Activated B cell treated with CpG ODN at 0.5 μM for 24 hours (primary cell): Measurements from ENCODE around the gene CYB5R3. TPM values are rescaled to one million over a fixed set of nuclear protein-coding genes. Genes with fewer than 3 reads are reported as not detected.
A peak's percentile ranks its signal among the peaks of the same experiment; 100 is the strongest.
"Not testable (repeated sequence)": the region's sequence is repeated elsewhere in the genome, so short reads cannot be mapped to it uniquely, and the experiment has no call there.

Experiments
- ATAC-seq: fragments of 200-7000 bp; cut with Tn5 transposase; one replicate; pipeline ENCODE4 v1.10.0; 2021; ENCODE audit warnings: low read depth, mild to moderate bottlenecking, moderate library complexity
- CTCF ChIA-PET: fragments of 350-600 bp; sonication (Branson Sonifier 250); formaldehyde crosslinking; loops from one replicate; lab custom pipeline; 2021; ENCODE audit warnings: antibody characterized with exemption; lab: Charles Lee
- POLR2A ChIA-PET: fragments of 350-600 bp; sonication (Branson Sonifier 250); formaldehyde crosslinking; loops from one replicate; lab custom pipeline; 2021; ENCODE audit warnings: antibody characterized with exemption; lab: Charles Lee
- DNase-seq: peaks from one replicate; pipeline ENCODE4 v3.0.0; 2022
- H3K27ac Mint-ChIP-seq: one replicate; pipeline ENCODE4 v1.8.0; 2020; ENCODE audit warnings: mixed read lengths
- H3K27me3 Mint-ChIP-seq: one replicate; pipeline ENCODE4 v1.8.0; 2021; ENCODE audit warnings: mixed read lengths
- H3K36me3 Mint-ChIP-seq: one replicate; pipeline ENCODE4 v1.8.0; 2021; ENCODE audit warnings: low read depth, mixed read lengths
- H3K4me1 Mint-ChIP-seq: one replicate; pipeline ENCODE4 v1.8.0; 2021; ENCODE audit warnings: mixed read lengths
- H3K4me3 Mint-ChIP-seq: one replicate; pipeline ENCODE4 v1.8.0; 2020; ENCODE audit warnings: mild to moderate bottlenecking, mixed read lengths
- H3K9me3 Mint-ChIP-seq: one replicate; pipeline ENCODE4 v1.8.0; 2020; ENCODE audit warnings: mixed read lengths
- CTCF ChIP-seq: fragments of 200-600 bp; IDR thresholded peaks from one replicate; pipeline ENCODE4 v1.8.0; 2022; ENCODE audit warnings: antibody characterized with exemption, mild to moderate bottlenecking
- intact Hi-C: fragments of 100-400 bp; cut with micrococcal nuclease; formaldehyde crosslinking; loops from one replicate; pipeline ENCODE4 v1.15.1; 2024
- total RNA-seq: library from RNA; stranded (reverse); gene quantifications from 2 replicates; pipeline ENCODE4 v1.2.3, GENCODE V29; 2022

CYB5R3 gene
- total RNA-seq, 1 donor from 2014 or later, result 91.7 TPM

DNA sequence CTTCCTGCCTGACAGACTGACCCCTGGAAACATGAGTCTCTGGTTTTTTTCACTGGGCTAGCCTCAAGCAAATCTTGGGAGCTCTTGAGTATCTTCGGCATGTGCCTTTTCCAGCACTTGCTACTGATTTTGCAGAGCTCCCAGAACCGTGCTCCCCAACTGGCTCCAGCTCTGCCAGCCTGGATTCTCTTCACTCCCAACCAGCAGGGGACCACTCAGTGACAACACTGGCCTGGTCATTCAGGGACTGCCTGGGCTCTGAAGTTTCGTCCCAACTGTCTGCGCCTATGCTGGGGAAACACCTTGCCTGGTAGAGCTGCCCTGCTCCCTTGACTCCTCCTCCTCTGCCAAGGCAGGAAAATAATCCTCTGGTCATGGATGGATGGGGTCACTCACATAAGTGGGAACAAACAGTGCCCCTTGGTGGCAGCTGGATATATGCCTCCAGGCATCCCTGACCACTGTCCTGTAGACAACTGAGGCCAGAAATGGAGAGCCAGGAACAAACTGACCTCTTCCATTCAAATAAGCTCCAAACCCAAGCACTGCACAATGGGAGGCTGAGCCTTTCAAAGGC lies 64.7 kb downstream of the CYB5R3 start:
- DNase-seq, result no peak
- TF ChIP-seq CTCF, result no peak
- no peaks in the 10 kb centered on the region for H3K9me3 Mint-ChIP-seq
- H3K4me3 Mint-ChIP-seq, result no peak overlapping the region
- CTCF ChIA-PET, result no interaction called here
- no peak for ATAC-seq
- POLR2A ChIA-PET, result interaction anchor here (0.6 to 2.0 kb wide), 3 partner anchors 30 to 1638 kb away, joined by 3 to 9 read pairs (median 5); partner anchors contain the start of gene POLDIP3
- intact Hi-C loops, result no loop called here
- peaks cover 19% of the 10 kb centered on the region for H3K4me1 Mint-ChIP-seq
- no peaks in the 10 kb centered on the region for H3K27me3 Mint-ChIP-seq
- no peak overlapping the region for H3K27ac Mint-ChIP-seq
- peaks cover 60% of the 10 kb centered on the region for H3K36me3 Mint-ChIP-seq

GRCh38 chr22:42582987-42583386 lies 66.2 kb downstream of the CYB5R3 start:
- DNase-seq, result no peak
- POLR2A ChIA-PET, result interaction anchor here (1.9 to 2.6 kb wide), 2 partner anchors 28 to 32 kb away, joined by 7 to 37 read pairs; partner anchors contain the start of gene POLDIP3
- Mint-ChIP-seq H3K4me1 (peaks cover 19% of the 10 kb centered on the region), H3K27me3 (no peaks in the 10 kb centered on the region), H3K9me3 (no peaks in the 10 kb centered on the region), H3K36me3 (peaks cover 56% of the 10 kb centered on the region), H3K4me3 (no peak overlapping the region), H3K27ac (no peak overlapping the region)
- intact Hi-C loops, result loop anchor here (1.0 to 2.0 kb wide), 2 partner anchors 32 to 50 kb away; partner anchors contain the start of gene POLDIP3
- no peak for ATAC-seq
- CTCF ChIA-PET, result no interaction called here
- no peak for TF ChIP-seq CTCF

- Mint-ChIP-seq H3K27ac (peak overlapping the region; percentile 75), H3K4me3 (peak overlapping the region; percentile 95), H3K36me3 (peaks cover 58% of the 10 kb centered on the region), H3K9me3 (no peaks in the 10 kb centered on the region), H3K27me3 (no peaks in the 10 kb centered on the region), H3K4me1 (peaks cover 14% of the 10 kb centered on the region)
- ChIA-PET POLR2A (interaction anchor here (0.7 to 2.6 kb wide), 8 partner anchors 20 to 562 kb away, joined by 3 to 37 read pairs (median 4); partner anchors contain the start of gene POLDIP3), CTCF (no interaction called here)
- intact Hi-C loops, result loop anchor here (1.0 to 2.0 kb wide), 2 partner anchors 33 to 49 kb away; partner anchors contain the start of gene POLDIP3
- DNase-seq, result peak; percentile 79
- no peak for TF ChIP-seq CTCF
- peak; percentile 87 for ATAC-seq
Measured at GRCh38 chr22:42581762-42582716, 67.2 kb downstream of the CYB5R3 start.

DNA sequence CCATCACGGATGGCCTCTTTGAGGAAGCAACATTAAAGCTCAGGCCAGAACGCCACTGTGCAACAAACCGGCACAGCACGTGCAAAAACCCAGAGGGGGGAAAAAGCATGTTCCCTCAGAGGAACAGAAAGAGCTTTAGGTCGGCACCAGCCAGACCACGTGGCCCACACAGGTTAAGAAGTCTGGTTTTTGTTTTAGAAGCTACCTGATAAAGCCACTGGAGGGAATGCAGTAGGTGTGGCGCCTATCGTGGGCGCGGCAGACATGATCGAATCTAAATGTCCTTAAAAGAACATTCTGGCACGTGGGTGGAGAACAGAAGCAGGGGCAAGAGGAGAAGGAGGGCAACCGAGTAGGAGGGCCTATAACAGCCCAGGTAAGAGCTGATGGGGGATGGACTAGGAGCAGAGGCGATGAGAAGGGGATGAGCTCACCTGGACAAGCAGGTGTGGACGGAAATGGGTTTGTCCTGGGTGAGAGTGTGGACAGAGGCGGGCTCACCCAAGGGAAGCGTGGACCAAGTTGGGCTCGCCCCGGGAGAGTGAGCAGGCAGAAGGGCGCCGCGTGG lies 67.9 kb downstream of the CYB5R3 start:
- H3K4me1 Mint-ChIP-seq, result peaks cover 14% of the 10 kb centered on the region
- POLR2A ChIA-PET, result interaction anchor here (0.9 to 2.6 kb wide), 6 partner anchors 19 to 74 kb away, joined by 3 to 37 read pairs (median 5); partner anchors contain the start of gene POLDIP3
- CTCF ChIA-PET, intact Hi-C loops, H3K9me3 Mint-ChIP-seq, DNase-seq, H3K27me3 Mint-ChIP-seq: not testable (repeated sequence)
- H3K4me3 Mint-ChIP-seq, result peak overlapping the region; percentile 95
- peak overlapping the region; percentile 84 for H3K27ac Mint-ChIP-seq
- ATAC-seq, result peak; percentile 50
- peaks cover 51% of the 10 kb centered on the region for H3K36me3 Mint-ChIP-seq

GRCh38 chr22:42580040-42580439 lies 69.2 kb downstream of the CYB5R3 start:
- POLR2A ChIA-PET, result not testable (repeated sequence)

More at GRCh38 chr22:42580040-42580439, 69.2 kb downstream of the CYB5R3 start:
- intact Hi-C loops, ATAC-seq, H3K4me3 Mint-ChIP-seq, H3K9me3 Mint-ChIP-seq, H3K27me3 Mint-ChIP-seq, DNase-seq, H3K27ac Mint-ChIP-seq, CTCF ChIA-PET: not testable (repeated sequence)
- peaks cover 42% of the 10 kb centered on the region for H3K36me3 Mint-ChIP-seq
- peaks cover 14% of the 10 kb centered on the region for H3K4me1 Mint-ChIP-seq
